HCEC 1CT (cell line): ENCODE measurements around the gene UBE2M.
"Not testable (repeated sequence)": the region's sequence is repeated elsewhere in the genome, so short reads cannot be mapped to it uniquely, and the experiment has no call there.

Experiments used
- DNase-seq: peaks from one replicate; pipeline ENCODE4 v3.0.0-alpha.2; 2017

Gene UBE2M

GRCh38 chr19:58511353-58512208, 46.8 kb downstream of the UBE2M start, which contains the start of gene SLC27A5:
Gene SLC27A5 (minus strand): TSS chr19:58511992. CDS start chr19:58511955, 37 bp downstream.
- DNase-seq: no peak

DNA sequence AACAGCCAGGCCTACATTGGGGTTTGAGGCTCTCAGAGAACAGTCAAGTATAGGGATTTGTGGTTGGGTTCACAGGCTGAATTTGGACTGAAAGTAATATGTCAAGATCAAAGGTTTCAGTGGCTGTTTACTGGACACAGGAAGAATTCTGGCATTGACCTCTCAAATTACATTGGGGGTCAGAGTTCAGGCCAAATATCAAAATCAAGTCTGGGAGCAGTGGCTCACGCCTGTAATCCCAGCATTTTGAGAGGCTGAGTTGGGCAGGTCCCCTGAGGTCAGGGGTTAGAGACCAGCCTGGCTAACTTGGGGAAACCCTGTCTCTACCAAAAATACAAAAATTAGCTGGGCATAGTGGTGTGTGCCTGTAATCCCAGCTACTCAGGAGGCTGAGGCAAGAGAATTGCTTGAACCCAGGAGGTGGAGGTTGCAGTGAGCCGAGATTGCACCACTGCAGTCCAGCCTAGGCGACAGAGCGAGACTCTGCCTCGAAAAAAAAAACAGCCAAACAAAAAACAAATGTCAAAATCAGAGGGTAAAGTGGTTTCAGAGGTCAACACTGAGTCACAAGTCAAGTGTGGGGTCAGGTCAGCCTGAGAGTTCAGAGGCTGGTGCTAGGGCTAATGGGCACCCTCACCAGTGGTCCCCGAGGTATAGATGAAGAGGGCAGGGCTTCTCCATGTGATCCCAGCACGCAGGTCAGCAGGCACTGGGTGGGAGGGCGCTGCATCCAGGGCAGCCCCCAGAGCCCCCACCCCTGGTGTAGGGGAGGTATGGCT, 48.1 kb downstream of the UBE2M start:
- no peak for DNase-seq

- DNase-seq: no peak
These were observed 48.7 kb downstream of the UBE2M start for GRCh38 chr19:58509731-58510083.

- DNase-seq: not testable (repeated sequence)
These were observed 50.7 kb downstream of the UBE2M start for GRCh38 chr19:58507602-58508223.
